GM21515 (cell line): Measurements from ENCODE around the gene MYO7B.

Experiments used
- ATAC-seq: cut with Tn5 transposase; IDR thresholded peaks from one replicate; pipeline ENCODE4 v1.9.1; 2021; ENCODE audit not compliant: unreplicated experiment

MYO7B gene

DNA sequence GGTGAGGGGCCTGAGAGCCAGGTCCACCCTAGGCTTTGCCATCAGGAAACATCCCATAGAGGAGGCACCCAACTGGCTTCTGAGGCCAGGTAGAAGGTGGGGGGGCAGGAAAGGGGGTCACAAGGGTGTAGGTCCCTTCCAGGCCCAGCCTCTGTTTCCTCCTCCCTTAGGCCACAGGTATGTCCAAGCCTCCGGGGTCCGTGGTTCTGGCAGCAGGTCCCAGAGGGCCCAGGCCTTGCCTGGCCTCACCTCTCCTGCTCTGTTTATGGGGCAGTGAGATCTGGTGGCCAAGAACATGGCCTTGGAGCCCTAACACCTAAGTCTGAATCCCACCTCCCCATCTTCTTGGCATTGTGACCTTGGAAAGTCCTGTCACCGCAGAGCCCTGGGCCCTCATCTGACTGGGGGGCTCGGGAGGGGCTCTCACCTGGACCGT lies 88.9 kb downstream of the MYO7B start:
- no peak for ATAC-seq

GRCh38 chr2:127624756-127625571 lies 89.5 kb downstream of the MYO7B start:
- ATAC-seq = no peak

DNA sequence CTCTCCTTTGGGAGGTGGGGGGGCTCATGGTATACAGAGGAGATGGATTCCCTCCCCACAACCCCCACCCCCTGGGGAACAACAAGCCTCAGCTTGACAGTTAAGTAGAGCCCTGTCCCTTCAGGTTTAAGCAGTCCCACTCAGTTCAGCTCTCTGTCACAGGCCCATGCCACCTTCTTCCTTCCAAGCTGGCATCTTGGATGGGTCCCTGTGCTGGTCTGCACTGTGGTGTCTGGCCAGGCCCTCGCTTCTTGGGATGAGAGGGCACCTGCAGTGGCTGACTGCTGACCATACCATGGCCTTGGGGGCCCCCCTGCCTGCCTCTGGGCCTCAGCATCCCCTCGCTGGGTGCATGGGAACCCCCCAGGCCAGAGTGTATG lies 90.1 kb downstream of the MYO7B start:
- ATAC-seq = no peak

DNA sequence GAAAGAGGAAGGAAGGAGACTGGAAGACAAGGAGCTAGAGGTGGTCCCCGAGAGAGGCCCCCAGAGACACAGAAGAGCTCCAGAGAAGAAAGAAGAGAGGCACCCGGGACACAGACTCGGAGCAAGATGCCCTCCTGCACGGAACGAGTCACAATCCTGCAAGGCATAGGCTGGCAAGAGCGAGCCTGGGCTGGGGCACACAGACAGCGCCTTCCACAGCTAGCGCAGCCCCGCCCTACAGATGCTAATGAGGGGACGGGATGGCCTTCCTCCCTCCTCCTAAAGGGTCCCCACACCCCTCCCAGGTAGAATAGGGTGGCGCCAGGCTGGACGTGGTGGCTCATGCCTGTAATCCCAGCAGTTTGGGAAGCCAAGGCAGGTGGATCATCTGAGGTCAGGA lies 90.7 kb downstream of the MYO7B start:
- no peak for ATAC-seq

GRCh38 chr2:127626917-127627739 lies 91.6 kb downstream of the MYO7B start:
- no peak for ATAC-seq

- no peak for ATAC-seq
Observed at GRCh38 chr2:127627740-127628571, 92.5 kb downstream of the MYO7B start.

DNA sequence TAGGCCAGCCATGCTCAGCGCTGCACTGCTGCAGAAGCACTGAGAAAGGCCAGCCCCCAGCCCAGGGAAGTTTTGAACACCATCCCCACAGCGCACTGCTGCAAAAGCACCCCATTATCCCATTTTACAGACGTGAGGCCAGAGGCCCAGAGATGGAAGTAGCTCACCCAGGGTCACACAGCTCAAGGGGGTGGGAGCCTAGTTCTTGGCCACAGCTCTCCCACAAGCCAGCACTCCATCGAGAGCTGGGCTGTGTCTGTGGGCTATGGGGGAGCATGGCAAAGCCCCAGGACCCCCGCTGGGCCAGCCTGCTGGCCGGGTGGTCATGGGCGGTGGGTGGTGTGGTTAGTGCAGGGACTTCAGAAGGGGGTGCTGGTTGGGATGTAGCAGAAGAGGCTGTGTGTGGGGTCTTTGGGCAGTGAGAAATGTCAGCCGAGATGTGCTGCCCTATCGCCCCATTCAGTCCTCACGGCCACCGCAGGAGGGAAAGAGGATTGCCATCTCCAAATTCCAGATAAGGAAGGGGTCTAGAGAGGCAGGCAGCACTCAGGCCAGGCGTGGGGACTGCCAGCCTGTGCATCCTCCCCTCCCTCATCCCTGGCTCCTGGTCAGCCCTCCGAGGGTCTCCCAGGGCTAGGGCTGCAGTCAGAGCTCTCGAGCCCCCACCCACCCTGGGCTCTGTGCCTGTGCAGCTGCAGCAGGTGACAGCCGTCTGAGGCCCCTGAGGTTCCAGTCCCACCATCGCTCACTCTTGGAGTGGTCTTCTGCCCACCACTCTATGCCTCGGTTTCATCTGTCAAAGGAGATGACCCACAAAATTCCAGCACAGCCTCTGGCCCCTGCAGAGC lies 93.5 kb downstream of the MYO7B start:
- ATAC-seq = no peak

GRCh38 chr2:127629637-127630036 lies 94.2 kb downstream of the MYO7B start:
- ATAC-seq = no peak

DNA sequence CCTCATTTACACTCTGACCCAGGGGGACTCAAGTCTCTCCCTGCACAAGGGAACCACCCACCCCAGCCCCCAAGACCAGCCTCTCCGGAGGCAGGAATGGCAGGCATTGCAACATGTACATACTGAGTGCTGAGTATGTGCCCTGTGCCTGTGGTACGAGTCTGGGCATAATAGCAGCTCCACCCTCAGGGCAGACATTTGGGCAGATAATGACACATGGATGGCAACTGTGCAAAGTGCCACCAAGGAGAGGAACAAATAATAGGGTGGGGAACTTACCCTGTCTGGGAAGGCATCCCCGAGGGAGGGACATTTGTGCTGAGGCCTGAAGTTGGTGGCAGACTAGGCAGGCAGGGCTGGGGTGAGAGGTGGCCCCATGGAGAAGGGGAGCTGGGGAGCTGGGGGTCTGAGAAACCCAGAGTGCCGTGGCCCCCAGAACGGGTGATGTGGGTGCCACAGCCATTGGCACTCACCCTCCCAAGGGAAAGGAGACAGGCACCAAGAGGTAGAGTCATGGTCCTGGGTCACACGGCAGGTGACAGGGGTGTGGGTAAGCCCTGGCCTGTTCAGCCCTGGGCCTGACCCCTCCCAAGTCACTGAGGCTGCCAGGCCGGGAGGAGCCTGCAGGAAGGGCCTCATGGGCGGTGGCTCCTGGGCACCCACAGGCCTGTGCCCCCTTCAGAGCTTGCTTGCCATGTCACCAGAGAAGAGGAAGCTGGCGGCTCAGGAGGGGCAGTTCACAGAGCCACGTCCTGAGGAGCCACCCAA lies 94.8 kb downstream of the MYO7B start:
- ATAC-seq = no peak

DNA sequence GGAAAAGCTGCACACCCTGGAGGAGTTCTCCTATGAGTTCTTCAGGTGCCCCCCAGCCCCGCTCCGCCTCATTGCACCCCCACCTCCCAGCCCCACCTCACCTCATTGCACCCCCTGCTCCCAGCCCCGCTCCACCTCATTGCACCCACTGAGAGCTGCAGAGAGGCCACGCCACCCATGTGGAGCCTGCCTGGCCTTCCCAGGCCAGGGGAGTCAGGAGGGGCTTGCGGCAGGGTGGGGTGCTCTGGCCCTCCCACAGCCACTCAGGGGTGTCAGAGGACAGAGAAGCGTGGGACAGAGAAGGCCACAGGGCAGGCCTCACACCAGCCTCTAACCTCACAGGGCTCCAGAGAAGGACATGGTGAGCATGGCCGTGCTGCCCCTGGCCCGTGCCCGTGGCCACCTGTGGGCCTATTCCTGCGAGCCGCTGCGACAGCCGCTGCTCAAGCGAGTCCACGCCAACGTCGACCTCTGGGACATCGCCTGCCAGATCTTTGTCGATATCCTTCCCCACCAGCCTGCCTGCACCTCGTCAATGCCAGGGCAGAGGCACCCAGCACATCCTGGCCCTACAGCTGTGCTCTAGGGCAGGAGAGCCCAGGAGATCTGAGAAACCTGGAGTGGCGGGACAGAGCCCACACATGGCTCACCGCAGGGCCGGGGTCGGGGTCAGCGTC lies 95.5 kb downstream of the MYO7B start:
- no peak for ATAC-seq

DNA sequence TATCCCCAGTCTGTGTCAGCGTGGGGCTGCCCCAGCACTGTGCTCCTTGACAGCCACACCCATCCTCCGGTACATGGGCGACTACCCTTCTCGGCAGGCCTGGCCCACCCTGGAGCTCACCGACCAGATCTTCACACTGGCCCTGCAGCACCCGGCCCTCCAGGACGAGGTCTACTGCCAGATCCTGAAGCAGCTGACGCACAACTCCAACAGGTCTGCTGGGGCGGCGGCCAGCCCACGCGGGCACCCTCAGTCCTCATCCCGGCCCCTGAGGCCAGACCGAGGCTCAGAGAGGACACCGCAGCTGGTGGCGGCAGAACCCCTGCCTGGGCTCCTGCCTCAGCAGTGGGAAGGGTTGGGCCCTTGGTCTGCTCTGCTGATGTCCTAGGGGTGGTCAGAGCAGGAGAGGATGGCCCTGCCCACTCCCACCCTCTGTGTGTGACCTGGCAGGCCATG lies 96.1 kb downstream of the MYO7B start:
- ATAC-seq = no peak

DNA sequence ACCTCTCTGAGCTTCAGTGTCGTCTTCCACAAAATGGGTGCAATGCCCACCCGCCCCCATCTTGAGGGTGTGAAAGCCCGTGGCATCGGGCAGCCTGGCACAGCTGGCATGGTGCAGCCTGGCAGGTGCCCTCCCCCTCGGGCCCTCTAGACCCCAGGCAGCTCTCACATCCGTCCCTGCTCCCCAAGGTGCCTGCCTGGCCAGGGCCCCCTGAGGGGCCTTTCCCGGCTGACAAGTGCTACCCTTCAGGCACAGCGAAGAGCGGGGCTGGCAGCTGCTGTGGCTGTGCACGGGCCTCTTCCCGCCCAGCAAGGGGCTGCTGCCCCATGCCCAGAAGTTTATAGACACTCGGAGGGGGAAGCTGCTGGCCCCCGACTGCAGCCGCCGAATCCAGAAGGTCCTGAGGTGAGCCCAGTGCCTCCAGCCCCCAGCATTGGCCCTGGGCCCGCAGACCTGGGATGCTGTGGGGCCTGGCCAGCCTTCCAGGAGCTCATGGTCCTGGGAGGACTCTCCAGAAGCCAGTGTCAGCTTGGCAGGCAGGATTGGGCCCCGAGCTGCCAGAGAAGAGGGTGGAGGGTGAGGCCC lies 96.6 kb downstream of the MYO7B start:
- ATAC-seq = no peak

DNA sequence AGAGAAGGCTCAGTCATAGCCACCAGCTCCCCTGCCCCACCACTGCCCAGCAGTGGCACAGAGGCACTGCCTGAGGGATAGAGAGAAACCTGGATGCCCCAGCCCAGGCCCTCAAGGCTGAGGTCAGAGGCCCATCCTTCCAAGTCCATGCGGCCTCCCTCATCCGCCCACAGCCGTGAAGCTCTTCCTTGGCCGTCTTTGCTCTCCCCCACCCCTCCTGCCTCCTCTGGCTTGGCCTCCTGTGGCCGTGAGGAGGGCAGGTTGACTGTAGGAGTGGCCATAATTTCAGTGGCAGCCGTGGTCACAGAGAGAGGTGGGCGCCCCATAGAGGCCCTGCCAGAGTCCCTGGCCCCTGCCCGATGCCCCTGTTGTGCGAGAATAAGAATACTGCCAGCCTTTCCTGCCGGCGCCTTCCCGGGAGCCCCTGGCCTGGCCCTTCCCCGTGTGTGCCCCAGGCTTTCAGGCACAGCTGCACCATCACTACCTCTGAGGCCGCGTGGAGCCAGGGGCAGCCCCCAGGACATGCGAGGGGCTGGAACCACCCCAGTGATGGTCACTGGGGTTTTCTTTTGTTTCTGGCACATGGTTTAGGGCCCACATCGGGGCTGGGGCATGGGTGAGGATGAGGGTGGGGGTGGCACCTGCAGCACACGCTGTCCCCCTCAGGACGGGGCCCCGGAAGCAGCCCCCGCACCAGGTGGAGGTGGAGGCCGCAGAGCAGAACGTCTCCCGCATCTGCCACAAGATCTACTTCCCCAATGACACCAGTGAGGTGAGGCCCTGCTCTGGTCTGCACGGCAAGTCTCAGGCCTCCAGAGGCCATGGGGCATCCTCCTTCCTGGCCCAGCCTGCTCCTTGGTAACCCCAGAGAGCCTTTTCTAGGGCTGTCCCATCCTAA lies 97.4 kb downstream of the MYO7B start:
- no peak for ATAC-seq

GRCh38 chr2:127633556-127634065 lies 98.1 kb downstream of the MYO7B start:
- ATAC-seq = no peak

DNA sequence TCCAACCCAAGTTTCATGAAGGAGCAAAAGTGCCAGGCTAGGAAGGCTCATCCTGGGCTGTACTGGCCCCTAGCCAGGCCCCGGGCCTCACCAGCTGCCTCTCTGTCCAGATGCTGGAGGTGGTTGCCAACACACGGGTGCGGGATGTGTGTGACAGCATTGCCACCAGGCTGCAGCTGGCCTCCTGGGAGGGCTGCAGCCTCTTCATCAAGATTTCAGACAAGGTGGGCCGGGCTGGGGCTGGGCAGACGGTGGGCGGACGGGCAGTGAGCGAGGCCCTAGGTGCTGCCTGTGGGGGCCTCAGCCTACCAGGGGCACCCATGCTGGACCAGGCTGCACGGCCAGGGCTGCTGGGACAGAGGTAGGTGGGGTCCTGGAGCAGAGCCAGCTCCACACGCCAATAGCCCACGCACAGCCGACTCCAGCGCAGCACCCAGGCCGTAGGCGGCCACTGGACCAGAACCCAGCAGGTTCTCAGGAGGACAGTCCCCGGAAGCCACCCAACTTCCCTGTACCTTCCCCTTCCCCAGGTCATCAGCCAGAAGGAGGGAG lies 98.7 kb downstream of the MYO7B start:
- ATAC-seq = no peak

DNA sequence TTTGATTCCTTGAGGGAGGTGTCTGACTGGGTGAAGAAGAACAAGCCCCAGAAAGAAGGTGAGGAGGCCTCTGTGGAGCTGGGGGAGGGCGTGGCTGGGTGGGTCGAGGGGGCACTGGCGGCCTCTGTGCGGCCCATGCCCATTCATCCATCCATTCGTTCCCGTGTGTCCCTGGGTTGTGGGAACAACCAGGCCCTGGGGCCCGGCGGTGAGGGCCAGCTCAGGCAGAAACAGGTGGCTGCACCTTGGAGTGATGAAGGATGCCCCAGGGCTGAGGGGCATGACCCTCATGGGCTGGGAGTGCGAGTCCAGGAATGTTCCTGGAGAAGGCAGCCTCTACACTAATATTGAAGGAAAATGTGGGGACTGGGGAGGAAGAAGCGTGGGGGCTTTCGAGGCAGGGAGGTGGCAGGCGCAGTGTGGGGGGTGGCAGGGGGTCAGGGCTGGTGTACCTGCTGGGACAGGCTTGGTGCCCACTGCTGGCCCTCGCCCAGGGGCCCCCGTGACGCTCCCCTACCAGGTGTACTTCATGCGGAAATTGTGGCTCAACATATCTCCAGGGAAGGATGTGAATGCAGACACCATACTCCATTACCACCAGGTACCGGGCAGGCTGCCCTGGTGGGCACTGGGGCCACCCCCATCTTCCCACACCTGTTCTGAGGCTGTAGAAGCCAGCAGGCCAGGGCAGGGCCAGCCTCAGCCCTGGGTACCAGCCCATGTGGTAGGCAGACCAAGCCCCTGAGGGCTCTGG lies 99.3 kb downstream of the MYO7B start:
- no peak for ATAC-seq
